Panc1 (cell line): Measurements from ENCODE around the gene HOXD9. TPM values are rescaled to one million over a fixed set of nuclear protein-coding genes. Genes with fewer than 3 reads are reported as not detected.

ENCODE experiments used
- ATAC-seq: fragments of 200-7000 bp; cut with Tn5 transposase; 2 replicates; pipeline ENCODE4 v1.9.1; 2020; ENCODE audit warnings: mild to moderate bottlenecking, moderate library complexity
- BruUV-seq: library from RNA; stranded (reverse); fragments of 400-500 nt; replicated peaks from 2 replicates; lab custom pipeline; 2021; lab: Mats Ljungman, UMichigan
- CTCF ChIA-PET: fragments of 300-600 bp; sonication (Branson Sonifier 250); formaldehyde crosslinking; loops from one replicate; lab custom pipeline; 2022; ENCODE audit warnings: antibody characterized with exemption; lab: Charles Lee
- POLR2A ChIA-PET: fragments of 300-600 bp; sonication (Branson Sonifier 250); formaldehyde crosslinking; loops from one replicate; lab custom pipeline; 2022; ENCODE audit warnings: antibody characterized with exemption; lab: Charles Lee
- DNase-seq: peaks from one replicate; pipeline ENCODE4 v3.0.0-alpha.2; 2010; ENCODE audit warnings: low read depth, low spot score
- H3K27ac ChIP-seq: 2 replicates; pipeline ENCODE4 v1.5.1; 2011; ENCODE audit warnings: mild to moderate bottlenecking, low read length, inconsistent platforms
- H3K27me3 ChIP-seq: fragments of 200-500 bp; sonication (Bioruptor generic); 2 replicates; pipeline ENCODE4 v1.6.0; 2014; ENCODE audit warnings: low read length, inconsistent platforms; ENCODE audit not compliant: control insufficient read depth, insufficient read depth
- H3K36me3 ChIP-seq: fragments of 200-500 bp; sonication (Bioruptor generic); 2 replicates; pipeline ENCODE4 v1.5.1; 2014; ENCODE audit warnings: inconsistent platforms, mild to moderate bottlenecking, low read length, moderate library complexity; ENCODE audit not compliant: control insufficient read depth, insufficient read depth
- H3K4me1 ChIP-seq: 2 replicates; pipeline ENCODE4 v1.5.1; 2011; ENCODE audit warnings: inconsistent platforms, mild to moderate bottlenecking, low read length, moderate library complexity; ENCODE audit not compliant: control insufficient read depth, insufficient read depth
- H3K4me3 ChIP-seq, 2 experiments: 2 replicates each; pipeline ENCODE4 v1.5.1; 2011 to 2012; ENCODE audit warnings: low read depth in 2 of 2, low read length in 2 of 2, mild to moderate bottlenecking in 2 of 2, inconsistent platforms in 1 of 2, moderate library complexity in 1 of 2
- H3K9me3 ChIP-seq: fragments of 200-500 bp; sonication (Bioruptor generic); 2 replicates; pipeline ENCODE4 v1.5.1; 2014; ENCODE audit warnings: low read depth, mild to moderate bottlenecking, inconsistent platforms, low read length, moderate library complexity; ENCODE audit not compliant: control insufficient read depth, insufficient read depth
- CTCF ChIP-seq: fragments of 450-650 bp; IDR thresholded peaks from 2 replicates; pipeline ENCODE4 v1.5.1; 2017; ENCODE audit warnings: mild to moderate bottlenecking
- POLR2AphosphoS5 ChIP-seq: IDR thresholded peaks from 2 replicates; pipeline ENCODE4 v1.6.1; 2012; ENCODE audit warnings: mild to moderate bottlenecking, low read depth, low read length, moderate library complexity
- REST ChIP-seq, 2 experiments: IDR thresholded peaks; 2 replicates each; pipeline ENCODE4 v1.6.1; 2011 to 2012; ENCODE audit warnings: low read depth in 2 of 2, control low read depth in 1 of 2, low read length in 1 of 2, mild to moderate bottlenecking in 1 of 2, moderate library complexity in 1 of 2; ENCODE audit not compliant: insufficient read depth in 1 of 2
- SIN3A ChIP-seq: IDR thresholded peaks from 2 replicates; pipeline ENCODE4 v1.6.1; 2012; ENCODE audit warnings: low read depth, mild to moderate bottlenecking, low read length, moderate library complexity, borderline replicate concordance; ENCODE audit not compliant: insufficient read depth
- TCF7L2 ChIP-seq: IDR thresholded peaks from 2 replicates; pipeline ENCODE4 v1.6.1; 2011; ENCODE audit warnings: mild to moderate bottlenecking, low read depth, low read length, inconsistent platforms
- in situ Hi-C: cut with HindIII; loops from 2 replicates; pipeline ENCODE4 v1.10.0; 2016; ENCODE audit warnings: low sequenced_read_pairs, low pct_unique_long_range_greater_than_20kb
- intact Hi-C: fragments of 100-400 bp; cut with micrococcal nuclease; formaldehyde crosslinking; loops from one replicate; pipeline ENCODE4 v1.10.0; 2022; ENCODE audit not compliant: unreplicated experiment
- total RNA-seq: library from RNA; stranded (reverse); gene quantifications from one replicate; pipeline ENCODE4 v1.2.1, GENCODE V29; 2021; ENCODE audit not compliant: unreplicated experiment

The HOXD9 gene
- total RNA-seq, 1 experiment from 2014 or later, result 0.15 TPM

GRCh38 chr2:176135035-176135440 is 12.5 kb downstream of the HOXD9 start:
- peaks cover 15% of the 10 kb centered on the region for H3K4me1 ChIP-seq
- no peaks in the 10 kb centered on the region for H3K27me3 ChIP-seq
- no peaks in the 10 kb centered on the region for H3K9me3 ChIP-seq
- POLR2A ChIA-PET, result no interaction called here
- no peak for TF ChIP-seq TCF7L2
- TF ChIP-seq POLR2AphosphoS5, result no peak
- peak; percentile 29; the same call in 1 of the 2 replicates for TF ChIP-seq CTCF
- H3K27ac ChIP-seq, result peak overlapping the region; percentile 77
- no peaks in the 10 kb centered on the region for H3K36me3 ChIP-seq
- intact Hi-C loops (loop anchor here (2.0 kb wide), 2 partner anchors 418 to 504 kb away; no protein-coding TSS in a partner anchor), in situ Hi-C loops (no loop called here)
- H3K4me3 ChIP-seq, result no peak overlapping the region
- BruUV-seq, result no TSS peak
- ATAC-seq (no peak), DNase-seq (no peak)
- CTCF ChIA-PET, result no interaction called here

- TF ChIP-seq REST (IDR thresholded peaks at IDR 0.05; ENCODE audit: insufficient read depth in 1 of 2, low read depth in 2 of 2, low read length in 1 of 2), result no peak
- no peak for TF ChIP-seq SIN3A
- TF ChIP-seq CTCF, result no peak
- Histone ChIP-seq H3K9me3 (no peaks in the 10 kb centered on the region), H3K27me3 (no peaks in the 10 kb centered on the region), H3K4me3 (peak overlapping the region; percentile 54 to 55), H3K27ac (peak overlapping the region; percentile 77), H3K36me3 (no peaks in the 10 kb centered on the region), H3K4me1 (peaks cover 18% of the 10 kb centered on the region)
- intact Hi-C loops (no loop called here), in situ Hi-C loops (no loop called here)
- no peak for DNase-seq
- no peak for ATAC-seq
- BruUV-seq, result no TSS peak
- ChIA-PET CTCF (no interaction called here), POLR2A (no interaction called here)
These were observed 14.1 kb downstream of the HOXD9 start for GRCh38 chr2:176136374-176137251.
